Ovary (tissue), 3 donors: ENCODE data around the gene BRAF.

ENCODE experiments used
- CTCF ChIP-seq, 3 donors: fragments of 450-650 bp in 2 of 3; fragments of 200-600 bp in 1 of 3; IDR thresholded peaks; one replicate each; pipeline versions ENCODE4 v1.5.1 to v1.8.0; 2016 to 2022; ENCODE audit warnings: antibody characterized with exemption in 3 of 3, mild to moderate bottlenecking in 1 of 3
- EP300 ChIP-seq: sonication (generic); formaldehyde crosslinking; IDR thresholded peaks from one replicate; pipeline ENCODE4 v1.6.1; 2017; ENCODE audit warnings: antibody characterized with exemption
- POLR2A ChIP-seq: fragments of 450-650 bp; IDR thresholded peaks from one replicate; pipeline ENCODE4 v1.6.1; 2017; ENCODE audit warnings: antibody characterized with exemption, mild to moderate bottlenecking, moderate library complexity
- donor health status: DM: no; HTN: no; CAD: no.

GRCh38 chr7:140867467-140868462 lies 57.0 kb downstream of the BRAF start:
- TF ChIP-seq CTCF (IDR thresholded peaks at IDR 0.05) (no peak), EP300 (no peak), POLR2A (no peak)
